SW480 (cell line): ENCODE results near the gene HMGCS1.
"Not testable (repeated sequence)": the region's sequence is repeated elsewhere in the genome, so short reads cannot be mapped to it uniquely, and the experiment has no call there.

Experiments used
- DNase-seq: peaks from one replicate; pipeline ENCODE4 v3.0.0-alpha.2; 2016; ENCODE audit warnings: low spot score

The HMGCS1 gene

DNA sequence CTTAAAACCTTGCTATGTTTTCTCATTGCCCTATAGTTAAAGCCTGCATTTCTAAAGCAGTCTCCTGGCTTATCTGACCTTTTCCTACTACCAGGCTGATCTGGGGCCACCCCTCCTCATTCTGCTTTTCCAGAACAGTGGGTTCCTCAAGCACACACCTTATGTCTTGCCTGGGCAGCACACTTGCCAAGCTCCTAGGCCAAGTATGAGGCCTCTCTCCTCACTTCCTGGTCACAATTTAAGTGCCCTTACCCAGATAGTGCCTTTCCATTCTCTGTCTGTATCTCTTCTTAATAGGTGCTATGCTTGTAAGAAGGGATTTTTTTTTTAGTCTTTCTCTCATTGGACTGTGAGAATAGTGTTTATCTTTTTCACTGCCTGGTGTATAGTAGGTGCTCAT, 39.7 kb downstream of the HMGCS1 start:
- DNase-seq: no peak

GRCh38 chr5:43270645-43271044, 42.6 kb downstream of the HMGCS1 start:
- no peak for DNase-seq

DNA sequence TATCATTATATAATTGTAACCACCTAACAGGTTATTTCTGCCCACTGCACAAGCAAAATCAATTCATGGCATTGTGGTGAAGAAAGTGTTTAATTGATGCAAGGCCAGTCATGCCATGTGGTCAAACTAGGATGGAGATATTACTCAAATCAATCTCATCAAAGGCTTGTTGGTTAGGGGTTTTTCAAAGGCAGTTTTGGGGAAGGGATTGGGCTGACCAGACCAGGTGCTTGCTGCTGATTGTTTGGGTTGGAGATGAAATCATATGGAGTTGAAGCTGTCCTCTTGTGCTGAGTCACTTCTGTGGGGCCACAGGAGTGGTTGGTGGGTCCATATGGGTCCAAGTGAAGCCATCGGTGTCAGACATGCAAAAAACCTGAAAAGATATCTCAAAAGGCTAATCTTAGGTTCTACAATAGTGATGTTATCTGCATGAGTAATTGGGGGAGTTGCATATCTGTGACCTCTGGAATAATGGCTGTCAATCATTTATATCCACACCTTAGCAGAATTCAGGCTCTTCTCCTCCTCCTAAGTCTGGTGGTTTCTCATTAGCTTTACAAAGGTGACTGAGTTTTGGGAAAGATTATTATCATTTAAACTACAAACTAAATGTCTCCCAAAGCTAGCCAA, 44.9 kb downstream of the HMGCS1 start:
- no peak for DNase-seq

- not testable (repeated sequence) for DNase-seq
Measured at GRCh38 chr5:43262269-43262668, 50.9 kb downstream of the HMGCS1 start.

- no peak for DNase-seq
Measured at GRCh38 chr5:43258116-43258515, 55.1 kb downstream of the HMGCS1 start.

GRCh38 chr5:43256261-43256966, 56.8 kb downstream of the HMGCS1 start:
- no peak for DNase-seq

- DNase-seq: no peak
Measured at GRCh38 chr5:43255704-43256103, 57.5 kb downstream of the HMGCS1 start.

DNA sequence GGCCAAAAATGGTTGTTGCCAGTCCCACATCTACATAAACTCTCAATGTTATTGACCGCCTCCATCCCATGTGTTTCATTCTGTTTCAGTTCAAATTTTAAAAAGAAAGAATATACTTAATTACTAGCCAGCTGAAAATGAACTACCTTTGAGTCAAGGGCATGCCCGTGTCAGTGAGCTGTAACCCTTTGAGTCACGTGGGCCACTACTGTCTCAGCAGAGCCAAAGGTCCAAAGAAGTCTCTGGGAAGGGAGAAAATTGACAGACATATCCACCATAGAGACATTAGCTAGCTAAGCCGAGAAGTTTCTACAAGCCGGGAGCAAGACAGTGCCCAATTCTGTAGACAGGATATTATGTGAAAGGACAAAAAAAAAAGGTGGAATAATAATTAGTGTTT, 61.5 kb downstream of the HMGCS1 start:
- no peak for DNase-seq

- no peak for DNase-seq
Measured at GRCh38 chr5:43245724-43246385, 67.4 kb downstream of the HMGCS1 start.

- DNase-seq: no peak
Measured at GRCh38 chr5:43244823-43245565, 68.2 kb downstream of the HMGCS1 start.

DNA sequence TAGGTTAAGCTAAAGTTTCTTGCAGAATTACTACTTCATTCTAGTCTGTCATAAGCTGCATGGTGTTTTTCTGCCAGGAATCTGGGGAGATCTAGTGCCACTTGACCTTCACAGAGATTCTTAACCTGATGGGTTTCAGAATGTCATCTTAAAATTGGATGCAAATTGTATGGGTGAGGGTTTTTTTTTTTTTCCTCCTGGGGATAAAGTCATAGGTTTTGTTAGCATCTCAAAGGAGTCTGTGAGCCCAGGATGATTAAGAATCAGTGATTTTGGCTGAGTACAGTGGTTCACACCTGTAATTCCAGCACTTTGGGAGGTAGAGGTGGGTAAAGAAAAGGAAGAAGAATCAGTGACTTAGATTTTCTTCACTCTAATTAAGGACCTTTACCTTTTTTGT, 69.9 kb downstream of the HMGCS1 start:
- no peak for DNase-seq

DNA sequence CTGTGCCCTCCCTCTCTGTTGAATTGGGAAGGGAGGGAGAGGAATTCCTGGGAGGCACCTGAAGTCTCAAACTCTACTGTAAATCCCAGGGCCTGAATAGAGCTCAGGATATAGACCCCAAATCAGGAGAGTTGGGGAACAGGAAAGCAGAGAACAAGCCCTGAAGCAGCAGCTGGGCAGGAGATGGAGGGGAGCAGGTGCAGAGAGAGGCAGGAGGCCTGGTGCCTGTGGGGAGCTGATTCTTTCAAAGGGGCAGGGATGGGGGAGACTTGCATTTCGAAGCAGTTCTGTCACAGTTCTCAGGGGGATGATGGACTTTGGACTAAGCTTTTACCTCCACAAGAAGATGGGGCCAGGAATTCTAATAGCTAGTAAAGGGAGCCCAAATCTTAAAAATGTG, 71.0 kb downstream of the HMGCS1 start:
- DNase-seq: no peak
